Measurements from ENCODE around the gene PRSS23.
A peak's percentile ranks its signal among the peaks of the same experiment; 100 is the strongest.
"Not testable (repeated sequence)": the region's sequence is repeated elsewhere in the genome, so short reads cannot be mapped to it uniquely, and the experiment has no call there.

Gene PRSS23

GRCh38 chr11:86809561-86809960 is 9.2 kb downstream of the PRSS23 start:
- H3K27ac ChIP-seq = no peak overlapping the region
- no peak overlapping the region for H3K4me3 ChIP-seq

- Histone ChIP-seq H3K4me3 (no peak overlapping the region), H3K27ac (no peak overlapping the region)
Measured at GRCh38 chr11:86810288-86810687, 9.9 kb downstream of the PRSS23 start.

- H3K4me3 ChIP-seq = no peak overlapping the region
- H3K27ac ChIP-seq = no peak overlapping the region
Measured at GRCh38 chr11:86811637-86812321, 11.4 kb downstream of the PRSS23 start.

- Histone ChIP-seq H3K27ac (no peak overlapping the region), H3K4me3 (no peak overlapping the region)
Measured at GRCh38 chr11:86812322-86812670, 12.0 kb downstream of the PRSS23 start.

GRCh38 chr11:86812981-86813380 is 12.6 kb downstream of the PRSS23 start:
- Histone ChIP-seq H3K27ac (peak overlapping the region in 1 of 21 experiments; percentile 11), H3K4me3 (no peak overlapping the region)

GRCh38 chr11:86814775-86815174 is 14.4 kb downstream of the PRSS23 start:
- Histone ChIP-seq H3K4me3 (no peak overlapping the region), H3K27ac (peak overlapping the region in 8 of 21 experiments; percentile 5 to 78 (median 35))

GRCh38 chr11:86815726-86816125 is 15.4 kb downstream of the PRSS23 start:
- Histone ChIP-seq H3K27ac (peak overlapping the region in 9 of 21 experiments; percentile 11 to 78 (median 49)), H3K4me3 (no peak overlapping the region)

- peak overlapping the region in 10 of 21 experiments; percentile 0 to 78 (median 37) for H3K27ac ChIP-seq
- H3K4me3 ChIP-seq = no peak overlapping the region
Measured at GRCh38 chr11:86816251-86816726, 15.9 kb downstream of the PRSS23 start.

GRCh38 chr11:86818462-86819192 is 18.3 kb downstream of the PRSS23 start:
- no peak overlapping the region for H3K4me3 ChIP-seq

GRCh38 chr11:86824139-86824538 is 23.8 kb downstream of the PRSS23 start:
- H3K27ac ChIP-seq, H3K4me3 ChIP-seq: not testable (repeated sequence)

More at GRCh38 chr11:86818462-86819192, 18.3 kb downstream of the PRSS23 start:
- H3K27ac ChIP-seq = peak overlapping the region in 3 of 21 experiments; percentile 19 to 49 (median 22)

GRCh38 chr11:86834376-86834775 is 34.0 kb downstream of the PRSS23 start:
- not testable (repeated sequence) for H3K27ac ChIP-seq, H3K4me3 ChIP-seq

GRCh38 chr11:86844762-86845508 is 44.6 kb downstream of the PRSS23 start:
- H3K4me3 ChIP-seq, H3K27ac ChIP-seq: not testable (repeated sequence)

GRCh38 chr11:86848132-86848531 is 47.8 kb downstream of the PRSS23 start:
- no peak overlapping the region for H3K27ac ChIP-seq
- H3K4me3 ChIP-seq = no peak overlapping the region

- Histone ChIP-seq H3K27ac (no peak overlapping the region), H3K4me3 (no peak overlapping the region)
Measured at GRCh38 chr11:86849679-86850078, 49.3 kb downstream of the PRSS23 start.
